Inflammatory macrophage (primary cell): ENCODE data around the gene ATF7.
A peak's percentile ranks its signal among the peaks of the same experiment; 100 is the strongest.
"Not testable (repeated sequence)": the region's sequence is repeated elsewhere in the genome, so short reads cannot be mapped to it uniquely, and the experiment has no call there.

ENCODE experiments used
- DNase-seq, 2 donors: peaks; one replicate each; pipeline ENCODE4 v3.0.0-alpha.2; 2020 to 2022

Gene ATF7

DNA sequence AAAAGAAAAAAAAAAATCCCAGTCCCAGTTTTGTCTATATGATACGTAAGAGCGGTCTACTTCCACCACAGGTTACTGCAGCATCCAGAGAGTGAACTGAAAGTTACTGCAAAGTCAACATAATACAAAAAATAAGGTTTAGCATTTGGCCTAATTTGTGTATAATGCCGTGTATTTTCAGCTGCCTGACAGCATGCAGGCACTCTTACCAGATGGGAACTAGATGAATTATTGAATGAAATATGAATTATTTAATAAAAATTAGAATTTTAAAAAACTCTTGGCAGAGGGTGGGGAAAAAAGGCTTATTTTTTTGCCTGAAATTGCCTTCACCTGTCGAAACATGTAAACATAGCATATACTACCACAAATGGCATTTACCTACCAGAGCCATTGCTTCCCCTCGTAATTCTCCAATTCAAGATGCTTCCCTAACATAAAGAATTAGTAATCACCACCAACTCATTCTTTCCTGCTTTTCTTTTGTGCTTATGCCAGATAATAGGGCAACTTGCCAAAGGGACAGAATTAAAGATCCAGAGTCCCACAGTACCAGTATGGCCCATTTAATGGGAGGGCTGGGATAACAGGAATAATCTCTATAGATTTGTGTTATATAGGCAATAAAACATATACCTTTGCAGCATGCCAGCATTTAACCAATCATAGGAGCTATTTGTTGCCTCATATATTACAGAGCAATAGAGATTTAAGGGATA is 31.1 kb downstream of the ATF7 start:
- DNase-seq: no peak

DNA sequence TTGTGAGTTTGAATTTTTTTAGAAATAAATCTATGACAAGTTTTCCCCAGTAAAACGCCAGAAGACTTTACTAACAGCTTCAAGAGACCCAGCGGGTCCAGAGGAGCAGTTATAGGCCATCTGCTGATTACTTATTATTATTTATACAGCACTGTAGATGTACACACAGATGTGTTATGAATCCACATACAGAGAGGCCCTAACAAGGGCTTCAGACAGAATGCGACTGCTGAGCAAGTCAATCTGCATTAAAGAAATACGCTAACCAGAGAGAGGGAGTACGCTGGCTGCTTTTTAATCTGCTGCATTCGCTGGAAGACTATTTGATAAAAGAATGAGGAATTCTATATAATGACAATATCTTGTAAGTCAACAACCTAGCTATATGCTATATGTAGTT is 32.5 kb downstream of the ATF7 start:
- no peak for DNase-seq

DNA sequence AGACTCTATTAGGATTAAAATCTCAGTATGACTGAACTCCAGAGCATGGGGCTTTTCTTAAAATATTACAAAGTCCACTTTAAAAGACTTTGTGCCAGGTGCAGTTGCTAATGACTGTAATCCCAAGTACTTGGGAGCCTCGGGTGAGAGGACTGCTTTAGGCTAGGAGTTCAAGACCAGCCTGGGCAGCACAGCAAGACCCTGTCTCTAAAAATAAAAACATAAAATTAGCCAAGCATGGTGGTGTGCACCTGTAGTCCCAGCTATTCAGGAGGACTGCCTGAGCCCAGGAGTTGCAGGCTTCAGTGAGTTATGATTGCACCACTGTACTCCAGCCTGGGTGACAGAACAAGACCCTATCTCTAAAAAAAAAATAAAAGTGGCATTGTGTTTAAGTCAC is 33.2 kb downstream of the ATF7 start:
- no peak for DNase-seq

DNA sequence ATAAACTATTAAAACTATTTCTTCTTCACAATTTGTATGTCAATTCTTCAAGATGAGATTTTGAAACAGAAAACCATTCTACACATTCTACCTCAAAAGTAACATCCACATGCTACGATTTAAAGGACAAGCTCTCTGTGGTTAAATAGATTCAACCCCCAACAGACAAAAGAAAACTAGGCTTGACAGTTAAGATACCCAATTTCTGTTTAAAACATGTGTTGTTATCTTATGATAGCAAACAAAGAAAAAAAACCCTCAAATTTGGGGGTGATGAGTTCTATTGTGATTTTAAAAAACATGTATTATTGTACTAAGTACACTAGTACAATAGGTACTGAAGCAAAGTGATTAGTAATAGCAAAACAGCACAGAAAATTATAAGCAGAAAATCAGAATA is 33.8 kb downstream of the ATF7 start:
- DNase-seq: no peak

DNA sequence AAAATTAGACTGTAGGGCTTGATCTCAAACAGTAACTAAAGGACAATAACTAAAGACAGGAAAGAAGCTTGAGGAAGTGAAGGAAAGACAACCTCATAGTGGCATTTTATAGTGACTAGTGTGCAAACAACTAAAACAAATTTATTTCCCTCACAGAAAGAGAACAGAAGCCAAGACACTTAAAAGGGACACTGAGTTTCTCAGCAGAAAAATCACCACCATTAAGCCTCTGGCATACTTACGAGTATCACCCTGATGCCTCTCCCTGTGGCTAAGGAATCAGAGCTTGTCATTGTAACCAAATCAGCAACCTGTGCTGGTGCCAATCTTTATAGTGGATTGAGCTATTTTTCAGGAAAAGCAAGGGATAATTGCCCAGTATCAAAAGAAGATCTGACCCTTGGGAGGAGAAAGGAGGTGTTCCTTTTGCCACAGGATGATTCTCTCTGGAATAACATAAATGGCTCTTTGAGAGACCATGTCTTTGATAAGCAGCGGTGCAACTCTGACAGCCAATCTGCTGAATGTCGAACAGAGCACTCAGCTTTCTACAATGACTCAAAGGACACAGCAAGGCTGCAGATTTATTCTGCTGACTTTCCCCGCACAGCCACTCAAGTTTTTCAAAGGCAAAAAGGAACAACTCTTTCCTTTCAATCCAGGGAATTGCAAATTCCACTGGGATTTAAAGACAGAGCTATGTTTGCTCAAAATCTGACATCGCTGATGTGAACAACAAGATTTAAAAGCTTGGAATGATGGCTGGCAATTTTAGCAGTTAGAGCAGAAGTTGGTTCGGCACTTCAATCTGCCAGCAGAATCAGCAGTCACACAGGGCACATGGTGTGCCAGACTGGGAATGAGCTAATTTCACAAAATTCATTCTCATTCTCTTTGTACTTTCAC is 34.6 kb downstream of the ATF7 start:
- DNase-seq: no peak

DNA sequence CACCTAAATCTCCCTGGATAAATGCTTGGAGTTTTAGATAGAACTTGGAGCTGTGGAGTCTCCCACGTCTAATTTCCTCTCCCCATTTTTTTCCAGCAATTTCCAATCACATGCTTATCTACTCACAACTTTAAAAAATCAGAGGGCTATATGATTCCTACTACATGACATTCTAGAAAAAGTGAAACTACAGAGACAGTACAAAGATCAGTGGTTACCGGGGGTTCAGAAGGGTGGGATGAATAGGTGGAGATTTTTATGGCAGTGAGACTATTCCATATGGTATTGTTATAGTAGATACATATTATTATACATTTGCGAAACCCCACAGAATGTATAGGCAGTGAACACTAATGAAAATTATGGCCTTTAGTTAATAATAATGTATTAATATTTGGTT is 35.5 kb downstream of the ATF7 start:
- DNase-seq: no peak

DNA sequence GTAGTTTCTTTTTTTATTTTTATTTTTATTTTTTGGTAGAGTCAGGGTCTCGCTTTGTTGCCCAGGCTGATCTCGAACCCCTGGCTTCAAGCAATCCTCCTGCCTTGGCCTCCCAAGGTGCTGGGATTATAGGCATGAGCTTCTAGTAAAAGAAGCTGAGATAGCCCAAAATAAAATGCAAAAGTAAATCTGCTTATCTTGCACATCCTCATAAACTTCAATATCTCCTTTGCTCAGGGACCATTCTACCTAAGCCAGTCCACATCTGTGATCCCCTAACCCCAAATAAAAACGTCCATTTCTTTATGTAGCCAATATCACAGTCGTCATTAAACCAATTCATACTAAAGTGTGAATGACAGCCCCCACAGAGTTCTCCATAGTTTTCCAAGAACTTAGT is 36.3 kb downstream of the ATF7 start:
- no peak for DNase-seq

DNA sequence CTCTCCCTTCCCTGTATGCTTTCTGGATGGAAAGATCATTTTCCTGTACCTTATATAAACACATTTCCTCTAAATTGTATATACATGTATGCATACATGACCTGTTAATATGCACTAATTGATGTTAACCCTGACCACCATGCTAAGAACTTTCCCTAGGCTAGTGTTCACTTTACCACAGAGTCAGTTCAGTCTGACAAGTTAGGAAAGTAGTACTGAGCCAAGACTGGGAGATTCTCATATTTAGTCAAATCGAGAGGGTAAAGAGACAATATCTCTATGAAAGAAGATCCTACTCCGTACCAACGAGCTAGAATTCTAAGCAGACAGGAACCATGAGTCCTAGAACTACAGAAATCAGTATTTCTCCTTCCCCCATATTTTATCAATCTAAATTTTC is 36.8 kb downstream of the ATF7 start:
- DNase-seq: no peak

DNA sequence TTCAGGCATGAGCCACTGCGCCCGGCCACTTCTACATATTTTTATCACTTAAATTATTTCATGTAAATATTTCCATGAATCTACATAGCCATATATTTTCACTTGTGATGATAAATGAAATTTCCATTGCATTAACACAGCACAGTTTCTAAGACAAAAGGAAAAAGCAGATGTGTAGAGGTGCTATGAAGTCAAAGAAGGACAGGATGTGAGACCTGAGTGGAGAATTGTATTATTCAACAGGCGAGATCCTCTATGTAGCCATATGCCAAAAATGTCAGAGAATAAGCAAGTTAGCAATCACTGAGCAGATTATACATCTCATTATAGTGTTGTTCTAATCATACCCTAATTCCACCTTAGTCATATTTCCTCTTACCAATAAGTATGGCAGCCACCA is 38.1 kb downstream of the ATF7 start:
- DNase-seq: no peak

DNA sequence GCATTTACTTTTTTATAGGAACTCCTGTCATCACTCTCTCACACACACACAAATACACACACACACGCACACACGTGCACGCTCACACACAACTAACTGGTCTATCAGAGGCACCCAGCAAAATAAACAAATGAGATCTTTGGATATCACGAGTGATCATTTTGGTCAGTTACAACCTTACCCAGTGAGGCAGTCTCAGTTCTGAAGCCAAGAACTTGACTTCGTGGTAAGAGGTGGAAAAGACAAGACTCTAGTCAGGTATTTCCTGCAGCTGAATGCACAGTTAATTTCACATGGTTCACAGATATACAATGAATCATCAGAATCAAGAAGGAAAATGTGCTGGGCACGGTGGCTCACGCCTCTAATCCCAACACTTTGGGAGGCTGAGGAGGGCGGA is 39.4 kb downstream of the ATF7 start:
- no peak for DNase-seq

DNA sequence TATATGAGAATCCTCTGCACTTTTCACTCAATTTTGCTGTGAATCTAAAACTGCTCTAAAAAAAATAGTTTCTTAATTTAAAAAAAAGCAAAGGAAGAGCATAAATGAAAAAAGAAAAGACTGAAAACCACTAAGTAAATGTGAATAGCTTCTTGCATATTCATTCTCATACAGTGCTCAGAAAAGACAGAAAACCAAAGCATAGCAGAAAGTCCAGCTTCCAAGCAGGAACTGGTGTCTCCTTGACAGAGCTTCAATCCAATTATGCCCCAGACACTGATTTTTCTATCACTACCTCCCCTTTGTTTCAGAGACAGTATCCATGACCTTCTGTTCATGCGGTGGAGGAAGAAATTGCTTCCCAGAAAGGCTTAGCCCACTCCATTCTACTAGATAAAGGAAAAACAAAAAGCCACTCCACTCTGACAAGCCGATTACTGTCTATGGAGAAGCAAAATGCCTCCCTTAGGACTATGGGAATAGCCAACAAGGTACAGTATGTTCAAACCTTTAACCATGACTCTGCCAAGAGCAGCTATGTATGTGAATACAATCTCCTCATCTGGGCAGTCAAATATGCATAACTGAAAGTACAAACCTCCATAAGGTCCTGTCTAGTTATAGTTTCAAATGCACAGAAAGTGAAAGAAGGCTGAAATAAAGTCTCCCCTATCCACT is 40.6 kb downstream of the ATF7 start:
- DNase-seq: no peak

DNA sequence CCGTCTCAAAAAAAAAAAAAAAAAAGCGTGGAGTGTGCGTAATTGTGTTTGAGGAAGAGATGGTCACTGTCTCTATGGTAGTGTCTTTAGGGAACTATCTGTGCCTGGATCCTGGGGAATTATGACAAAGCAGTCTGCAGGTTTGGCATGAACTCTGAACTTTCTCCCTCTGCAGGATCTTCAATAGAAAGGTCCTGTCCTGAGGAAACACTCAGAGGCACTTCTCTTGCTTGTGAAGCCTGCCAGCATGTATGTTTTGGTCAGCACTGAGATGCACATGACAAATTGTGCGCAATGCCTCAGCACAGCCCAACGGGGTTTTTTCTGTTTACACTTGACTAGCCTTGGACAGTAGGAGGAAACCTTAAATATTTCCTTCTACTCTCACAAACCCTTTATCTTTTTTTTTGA is 46.6 kb downstream of the ATF7 start:
- peak; percentile 82 to 87 for DNase-seq

DNA sequence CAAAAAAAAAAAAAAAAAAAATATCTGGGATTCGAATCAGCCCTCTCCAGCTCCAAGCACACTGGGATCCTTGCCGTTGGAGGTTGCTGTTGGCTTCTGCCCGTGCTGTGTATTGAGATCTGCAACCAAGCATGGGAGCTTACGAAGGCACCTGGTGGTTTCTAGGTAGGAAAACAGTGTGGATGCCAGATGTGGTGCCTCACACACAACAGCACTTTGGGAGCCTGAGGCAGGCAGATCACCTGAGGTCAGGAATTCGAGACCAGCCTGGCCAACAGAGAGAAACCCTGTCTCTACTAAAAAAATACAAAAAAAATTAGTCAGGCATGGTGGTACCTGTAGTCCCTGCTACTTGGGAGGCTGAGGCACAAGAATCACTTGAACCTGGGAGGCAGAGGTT is 47.4 kb downstream of the ATF7 start:
- no peak for DNase-seq

DNA sequence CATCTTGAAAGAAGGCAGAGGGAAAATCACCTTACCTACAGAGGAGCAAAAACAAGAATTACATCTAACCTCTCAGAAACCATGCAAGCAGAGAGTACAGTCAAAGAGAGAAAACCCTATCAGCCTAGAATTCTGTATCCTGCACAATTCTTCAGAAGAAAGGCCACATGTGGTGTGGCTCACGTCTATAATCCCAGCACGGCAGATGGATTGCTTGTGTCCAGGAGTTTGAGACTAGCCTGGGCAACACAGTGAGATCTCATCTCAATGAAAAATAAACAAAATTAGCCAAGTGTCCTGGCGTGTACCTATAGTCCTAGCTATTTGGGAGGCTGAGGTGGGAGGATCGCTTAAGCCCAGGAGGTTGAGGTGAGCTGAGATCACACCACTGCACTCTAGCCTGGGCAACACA is 48.2 kb downstream of the ATF7 start:
- DNase-seq: no peak

DNA sequence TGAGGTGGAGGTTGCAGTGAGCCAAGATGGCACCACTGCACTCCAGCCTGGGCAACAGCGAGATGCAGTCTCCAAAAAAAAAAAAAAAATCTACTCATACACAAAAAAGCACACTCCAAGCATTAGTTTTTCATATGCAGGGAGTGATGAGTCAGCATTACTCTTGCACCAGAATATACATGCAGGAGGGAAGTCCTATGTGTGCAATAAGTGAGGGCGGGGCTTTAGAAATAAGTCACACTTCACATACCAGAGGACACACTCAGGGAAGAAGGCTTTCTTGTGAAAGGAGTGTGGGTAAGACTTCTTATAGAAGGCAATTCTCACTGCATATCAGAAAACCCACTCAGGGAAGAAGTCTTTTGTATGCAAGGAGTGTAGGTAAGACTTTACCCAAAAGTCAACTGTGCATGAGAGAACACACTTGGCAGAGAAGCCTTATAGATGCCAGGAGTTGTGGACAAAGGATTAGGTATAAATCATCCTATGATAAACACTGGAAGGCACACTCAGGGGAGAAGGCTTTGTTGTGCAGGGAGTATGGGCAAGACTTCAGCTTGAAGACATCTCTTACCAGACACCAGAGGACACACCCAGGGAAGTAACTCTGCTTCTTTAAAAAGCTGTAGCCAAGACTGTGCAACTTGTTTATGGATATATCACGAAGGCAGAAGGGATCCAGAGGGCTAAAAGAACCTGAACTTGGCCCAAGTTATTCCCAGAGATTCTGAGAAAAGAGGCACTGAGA is 50.5 kb downstream of the ATF7 start:
- peak; percentile 85 to 93 for DNase-seq

DNA sequence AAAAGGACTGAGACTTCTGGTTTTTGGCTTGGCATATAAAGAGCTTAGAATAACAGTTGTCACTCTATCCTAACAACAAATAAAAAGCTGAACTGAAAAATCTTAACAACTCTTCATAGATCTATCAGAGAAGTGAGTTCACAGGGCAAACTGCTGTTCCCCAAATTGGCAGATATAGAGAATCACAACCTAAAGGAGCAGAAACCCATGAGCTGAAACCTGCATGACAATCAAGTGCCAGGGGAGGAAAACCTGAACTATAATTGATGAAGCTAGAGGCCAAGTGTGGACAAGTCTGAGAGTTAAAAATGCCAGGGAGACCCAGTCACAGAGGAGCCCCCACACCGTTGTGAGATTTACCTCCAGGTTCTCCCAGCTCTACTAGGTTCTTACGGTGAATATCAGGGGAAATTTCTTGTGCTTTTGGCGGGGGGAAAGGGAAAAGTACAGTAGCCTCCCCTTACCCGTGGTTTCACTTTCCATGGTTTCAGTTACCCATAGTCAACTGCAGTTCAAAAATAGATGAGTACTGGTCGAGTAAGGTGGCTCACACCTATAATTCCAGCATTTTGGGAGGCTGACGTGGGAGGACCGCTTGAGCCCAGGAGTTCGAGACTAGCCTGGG is 53.9 kb downstream of the ATF7 start:
- DNase-seq: no peak

DNA sequence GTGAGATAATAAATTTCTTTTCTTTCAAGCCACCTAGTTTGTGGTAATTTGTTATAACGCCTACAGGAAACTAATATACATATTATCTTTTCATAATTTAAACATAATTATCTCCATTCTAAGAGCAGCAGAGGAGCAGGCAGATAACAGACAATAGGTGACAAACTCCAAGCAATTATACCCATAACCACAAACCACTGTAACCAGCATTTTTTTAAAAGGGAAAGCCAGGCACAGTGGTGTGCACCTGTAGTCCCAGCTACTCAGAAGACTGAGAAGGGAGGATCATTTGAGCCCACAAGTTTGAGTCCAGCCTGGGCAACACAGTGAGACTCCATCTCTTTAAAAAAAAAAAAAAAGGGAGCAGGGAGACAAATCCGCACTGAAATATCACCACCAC is 54.9 kb downstream of the ATF7 start:
- no peak for DNase-seq

DNA sequence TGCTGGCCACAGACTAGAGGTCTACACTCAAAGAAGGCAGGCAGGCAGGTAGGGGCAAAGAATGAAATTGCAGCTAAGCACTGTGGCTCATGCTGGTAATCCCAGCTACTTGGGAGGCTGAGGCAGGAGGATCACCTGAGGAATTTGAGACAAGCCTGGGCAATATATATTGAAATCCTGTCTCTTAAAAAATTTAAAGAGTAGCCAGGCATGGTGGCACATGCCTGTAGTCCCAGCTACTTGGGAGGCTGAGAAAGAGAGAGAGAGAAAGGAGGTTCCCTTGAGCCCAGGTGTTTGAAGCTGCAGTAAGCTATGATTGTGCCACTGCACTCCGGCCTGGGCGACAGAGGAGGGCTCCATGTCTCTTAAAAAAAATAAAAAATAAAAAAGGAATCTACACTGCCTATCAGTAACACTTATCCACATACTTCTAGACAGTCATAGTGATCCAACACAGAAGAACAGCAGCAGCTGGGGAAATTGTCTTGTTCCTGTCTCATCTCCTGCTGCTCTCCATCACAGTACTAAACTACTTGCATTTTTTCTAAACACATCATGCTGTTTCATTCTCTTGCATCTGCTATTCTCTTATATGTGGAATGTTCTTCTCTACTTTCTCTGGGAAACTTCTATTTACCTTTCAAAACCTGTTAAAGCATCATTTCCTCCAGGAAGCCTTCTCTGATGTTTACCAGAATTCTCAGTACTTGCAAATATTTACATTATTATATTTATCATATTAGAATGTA is 57.2 kb downstream of the ATF7 start:
- no peak for DNase-seq

DNA sequence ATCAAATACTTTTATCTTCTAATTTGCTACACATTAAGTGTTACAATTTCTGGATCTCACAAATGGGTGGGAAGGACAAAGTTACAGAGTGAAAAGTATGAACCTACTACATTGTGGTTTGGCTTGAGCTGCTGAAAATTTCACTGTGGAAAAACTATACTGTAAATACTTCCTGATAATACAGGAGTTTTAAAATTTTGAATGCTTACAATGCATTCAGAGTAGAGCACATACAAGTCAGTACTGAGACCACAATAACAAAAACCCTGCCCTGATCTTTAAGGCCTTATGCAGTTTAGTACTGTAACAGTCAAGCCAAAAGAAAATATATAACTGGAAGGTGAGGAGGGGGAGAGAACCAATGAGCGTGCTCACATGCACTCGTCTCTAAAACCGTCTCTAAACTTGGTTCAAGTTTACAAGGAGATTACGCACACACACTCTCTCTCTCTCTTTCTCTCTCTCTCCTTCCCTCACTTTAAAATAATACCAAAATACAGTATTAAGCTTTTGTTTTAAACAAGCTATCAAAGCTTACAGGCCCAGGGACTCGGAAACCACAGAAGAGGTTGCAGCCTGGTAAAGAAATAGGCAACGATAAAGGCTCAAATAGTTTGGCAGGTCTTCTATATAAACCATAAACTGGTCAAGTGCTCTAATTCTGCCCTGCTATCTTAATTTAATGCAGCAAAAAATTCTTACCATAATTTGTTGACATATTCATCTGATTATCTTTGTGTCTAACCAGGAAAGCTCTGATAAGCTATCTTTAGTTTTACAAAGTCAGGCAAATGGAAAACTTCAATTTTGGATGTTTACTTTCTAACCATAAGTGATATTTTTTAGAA is 58.0 kb downstream of the ATF7 start:
- DNase-seq: no peak

DNA sequence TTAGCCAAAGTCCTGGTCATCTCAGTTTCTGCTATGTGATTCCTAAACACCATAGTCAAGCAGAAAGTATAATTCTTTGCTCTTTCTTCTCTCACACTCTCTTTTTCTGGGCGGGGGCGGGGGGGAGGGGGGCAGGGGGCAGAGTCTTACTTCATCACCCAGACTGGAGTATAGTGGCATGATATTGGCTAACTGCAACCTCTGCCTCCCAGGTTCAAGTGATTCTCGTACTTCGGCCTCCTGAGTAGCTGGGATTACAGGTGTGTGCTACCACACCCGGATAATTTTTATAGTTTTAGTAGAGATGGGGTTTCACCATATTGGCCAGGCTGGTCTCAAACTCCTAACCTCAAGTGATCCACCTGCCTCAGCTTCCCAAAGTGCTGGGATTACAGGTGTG is 60.8 kb downstream of the ATF7 start:
- DNase-seq: not testable (repeated sequence)

DNA sequence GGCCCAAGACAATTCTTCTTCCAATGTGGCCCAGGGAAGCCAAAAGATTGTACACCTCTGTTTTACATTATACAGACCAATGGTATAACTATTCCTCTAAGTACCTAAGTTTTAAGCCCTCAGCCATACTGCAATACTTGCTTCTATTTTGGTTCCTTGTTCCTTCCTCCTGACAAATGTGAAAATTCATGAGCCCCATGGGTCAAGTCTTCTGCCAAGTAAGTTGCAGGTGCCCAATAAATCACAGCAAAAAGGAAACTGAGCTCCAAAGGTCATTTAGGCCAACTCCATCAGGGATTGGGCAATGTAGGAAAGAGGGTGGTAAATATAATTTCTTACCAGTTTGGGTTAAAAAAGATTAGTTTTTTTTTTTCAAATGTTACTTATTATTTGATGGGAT is 61.2 kb downstream of the ATF7 start:
- no peak for DNase-seq
